Activated CD8-positive, alpha-beta T cell treated with anti-CD3 and anti-CD28 coated beads for 36 hours (primary cell): ENCODE results near the gene PARD6G. TPM values are rescaled to one million over a fixed set of nuclear protein-coding genes. Genes with fewer than 3 reads are reported as not detected.

Experiments used
- ATAC-seq: fragments of 200-7000 bp; cut with Tn5 transposase; one replicate; pipeline ENCODE4 v1.10.0; 2021; ENCODE audit warnings: mild to moderate bottlenecking, moderate library complexity
- CTCF ChIA-PET: fragments of 350-600 bp; sonication (Branson Sonifier 250); formaldehyde crosslinking; loops from one replicate; lab custom pipeline; 2021; ENCODE audit warnings: antibody characterized with exemption; lab: Charles Lee
- POLR2A ChIA-PET: fragments of 350-600 bp; sonication (Branson Sonifier 250); formaldehyde crosslinking; loops from one replicate; lab custom pipeline; 2021; ENCODE audit warnings: antibody characterized with exemption; lab: Charles Lee
- DNase-seq: peaks from one replicate; pipeline ENCODE4 v3.0.0-alpha.2; 2020
- H3K27ac Mint-ChIP-seq: one replicate; pipeline ENCODE4 v1.8.0; 2021; ENCODE audit warnings: mild to moderate bottlenecking, mixed read lengths
- H3K27me3 Mint-ChIP-seq: one replicate; pipeline ENCODE4 v1.8.0; 2021; ENCODE audit warnings: mixed read lengths
- H3K36me3 Mint-ChIP-seq: one replicate; pipeline ENCODE4 v1.8.0; 2021; ENCODE audit warnings: low read depth, mixed read lengths
- H3K4me1 Mint-ChIP-seq: one replicate; pipeline ENCODE4 v1.8.0; 2021; ENCODE audit warnings: low read depth, mixed read lengths
- H3K4me3 Mint-ChIP-seq: one replicate; pipeline ENCODE4 v1.8.0; 2021; ENCODE audit warnings: mild to moderate bottlenecking, moderate library complexity, mixed read lengths
- H3K9me3 Mint-ChIP-seq: one replicate; pipeline ENCODE4 v1.8.0; 2021; ENCODE audit warnings: mixed read lengths
- CTCF ChIP-seq: fragments of 200-600 bp; IDR thresholded peaks from one replicate; pipeline ENCODE4 v1.8.0; 2022; ENCODE audit warnings: antibody characterized with exemption, mild to moderate bottlenecking
- intact Hi-C: fragments of 100-400 bp; cut with micrococcal nuclease; formaldehyde crosslinking; loops from one replicate; pipeline ENCODE4 v1.10.0; 2022
- total RNA-seq, 2 experiments: library from RNA; stranded (reverse); gene quantifications; one replicate each; pipeline ENCODE4 v1.2.3, GENCODE V29; 2021

PARD6G gene
- total RNA-seq, 2 experiments from 2014 or later, result 0.16 to 0.23 TPM

- Mint-ChIP-seq H3K27ac (no peak overlapping the region), H3K9me3 (no peaks in the 10 kb centered on the region), H3K4me3 (no peak overlapping the region), H3K4me1 (peaks cover 6% of the 10 kb centered on the region), H3K27me3 (no peaks in the 10 kb centered on the region), H3K36me3 (peaks cover 64% of the 10 kb centered on the region)
- no peak for DNase-seq
- intact Hi-C loops, result no loop called here
- no peak for ATAC-seq
- POLR2A ChIA-PET, result no interaction called here
- TF ChIP-seq CTCF, result no peak
- CTCF ChIA-PET, result interaction anchor here (0.8 kb wide), 1 partner anchor 22 kb away, joined by 3 read pairs; no protein-coding TSS in a partner anchor
These were observed 110.2 kb downstream of the PARD6G start for GRCh38 chr18:80137137-80137536.

- ATAC-seq (no peak), DNase-seq (no peak)
- intact Hi-C loops, result no loop called here
- CTCF ChIA-PET, result no interaction called here
- POLR2A ChIA-PET, result no interaction called here
- no peak for TF ChIP-seq CTCF
- Mint-ChIP-seq H3K36me3 (peaks cover 68% of the 10 kb centered on the region), H3K27me3 (no peaks in the 10 kb centered on the region), H3K27ac (no peak overlapping the region), H3K4me1 (peaks cover 9% of the 10 kb centered on the region), H3K9me3 (no peaks in the 10 kb centered on the region), H3K4me3 (no peak overlapping the region)
These were observed 110.6 kb downstream of the PARD6G start for GRCh38 chr18:80136679-80137078.

- Mint-ChIP-seq H3K27me3 (no peaks in the 10 kb centered on the region), H3K4me1 (peaks cover 24% of the 10 kb centered on the region), H3K4me3 (no peak overlapping the region), H3K27ac (no peak overlapping the region), H3K36me3 (peaks cover 72% of the 10 kb centered on the region), H3K9me3 (no peaks in the 10 kb centered on the region)
- ChIA-PET CTCF (interaction anchor here (0.9 to 3.0 kb wide), 2 partner anchors 23 to 36 kb away, joined by 3 to 11 read pairs; no protein-coding TSS in a partner anchor), POLR2A (no interaction called here)
- ATAC-seq (no peak), DNase-seq (no peak)
- intact Hi-C loops, result no loop called here
- TF ChIP-seq CTCF, result no peak
These were observed 112.2 kb downstream of the PARD6G start for GRCh38 chr18:80135136-80135535.

- H3K36me3 Mint-ChIP-seq, result peaks cover 62% of the 10 kb centered on the region
- H3K27ac Mint-ChIP-seq, result no peak overlapping the region
These were observed 114.2 kb downstream of the PARD6G start for GRCh38 chr18:80133124-80133523.

More at GRCh38 chr18:80133124-80133523, 114.2 kb downstream of the PARD6G start:
- Mint-ChIP-seq H3K4me3 (no peak overlapping the region), H3K27me3 (no peaks in the 10 kb centered on the region), H3K9me3 (no peaks in the 10 kb centered on the region), H3K4me1 (peaks cover 34% of the 10 kb centered on the region)
- DNase-seq (no peak), ATAC-seq (no peak)
- intact Hi-C loops, result no loop called here
- POLR2A ChIA-PET, result no interaction called here
- CTCF ChIA-PET, result interaction anchor here (3.0 kb wide), 1 partner anchor 25 kb away, joined by 11 read pairs; no protein-coding TSS in a partner anchor
- TF ChIP-seq CTCF, result no peak
